ENCODE measurements around the gene TRIM26. TPM values are rescaled to one million over a fixed set of nuclear protein-coding genes. Genes with fewer than 3 reads are reported as not detected.

TRIM26 gene
- total RNA-seq, 1 experiment from 2014 or later = 44.8 TPM

- no peak overlapping the region for H3K4me3 ChIP-seq (ENCODE audit: low read depth in 2 of 2, low read length in 2 of 2)
- in situ Hi-C loops (cut with HindIII; ENCODE audit: low pct_unique_long_range_greater_than_20kb, low sequenced_read_pairs) (no loop called here), intact Hi-C loops (cut with micrococcal nuclease; ENCODE audit: unreplicated experiment) (no loop called here)
- DNase-seq (ENCODE audit: low read depth, low spot score) (no peak), ATAC-seq (no peak)
- no TSS peak for BruUV-seq (replicated peaks)
- H3K27me3 ChIP-seq (ENCODE audit: control insufficient read depth, insufficient read depth, low read length) = no peaks in the 10 kb centered on the region
- ChIA-PET POLR2A (no interaction called here), CTCF (no interaction called here)
- no peaks in the 10 kb centered on the region for H3K9me3 ChIP-seq (ENCODE audit: control insufficient read depth, insufficient read depth, low read depth, low read length)
- no peak overlapping the region for H3K27ac ChIP-seq (ENCODE audit: low read length)
- TF ChIP-seq POLR2AphosphoS5 (IDR thresholded peaks at IDR 0.05; ENCODE audit: low read depth, low read length) (no peak), SIN3A (IDR thresholded peaks at IDR 0.05; ENCODE audit: borderline replicate concordance, insufficient read depth, low read depth, low read length) (no peak), TCF7L2 (IDR thresholded peaks at IDR 0.05; ENCODE audit: low read depth, low read length) (no peak), CTCF (IDR thresholded peaks at IDR 0.05) (no peak)
- TF ChIP-seq, protein P1, sequence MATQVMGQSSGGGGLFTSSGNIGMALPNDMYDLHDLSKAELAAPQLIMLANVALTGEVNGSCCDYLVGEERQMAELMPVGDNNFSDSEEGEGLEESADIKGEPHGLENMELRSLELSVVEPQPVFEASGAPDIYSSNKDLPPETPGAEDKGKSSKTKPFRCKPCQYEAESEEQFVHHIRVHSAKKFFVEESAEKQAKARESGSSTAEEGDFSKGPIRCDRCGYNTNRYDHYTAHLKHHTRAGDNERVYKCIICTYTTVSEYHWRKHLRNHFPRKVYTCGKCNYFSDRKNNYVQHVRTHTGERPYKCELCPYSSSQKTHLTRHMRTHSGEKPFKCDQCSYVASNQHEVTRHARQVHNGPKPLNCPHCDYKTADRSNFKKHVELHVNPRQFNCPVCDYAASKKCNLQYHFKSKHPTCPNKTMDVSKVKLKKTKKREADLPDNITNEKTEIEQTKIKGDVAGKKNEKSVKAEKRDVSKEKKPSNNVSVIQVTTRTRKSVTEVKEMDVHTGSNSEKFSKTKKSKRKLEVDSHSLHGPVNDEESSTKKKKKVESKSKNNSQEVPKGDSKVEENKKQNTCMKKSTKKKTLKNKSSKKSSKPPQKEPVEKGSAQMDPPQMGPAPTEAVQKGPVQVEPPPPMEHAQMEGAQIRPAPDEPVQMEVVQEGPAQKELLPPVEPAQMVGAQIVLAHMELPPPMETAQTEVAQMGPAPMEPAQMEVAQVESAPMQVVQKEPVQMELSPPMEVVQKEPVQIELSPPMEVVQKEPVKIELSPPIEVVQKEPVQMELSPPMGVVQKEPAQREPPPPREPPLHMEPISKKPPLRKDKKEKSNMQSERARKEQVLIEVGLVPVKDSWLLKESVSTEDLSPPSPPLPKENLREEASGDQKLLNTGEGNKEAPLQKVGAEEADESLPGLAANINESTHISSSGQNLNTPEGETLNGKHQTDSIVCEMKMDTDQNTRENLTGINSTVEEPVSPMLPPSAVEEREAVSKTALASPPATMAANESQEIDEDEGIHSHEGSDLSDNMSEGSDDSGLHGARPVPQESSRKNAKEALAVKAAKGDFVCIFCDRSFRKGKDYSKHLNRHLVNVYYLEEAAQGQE (IDR thresholded peaks at IDR 0.05; ENCODE audit: insufficient read depth in 1 of 2, low read depth in 2 of 2, low read length in 1 of 2) = no peak
- peaks cover 7% of the 10 kb centered on the region; the same call in 1 of the 2 replicates for H3K4me1 ChIP-seq (ENCODE audit: control insufficient read depth, insufficient read depth, low read length)
- peaks cover 12% of the 10 kb centered on the region; the same call in 1 of the 2 replicates for H3K36me3 ChIP-seq (ENCODE audit: control insufficient read depth, insufficient read depth, low read length)
These were observed 10.8 kb downstream of the TRIM26 start for GRCh38 chr6:30202366-30202765.

- H3K4me3 ChIP-seq (ENCODE audit: low read depth in 2 of 2, low read length in 2 of 2) = no peak overlapping the region
- no peaks in the 10 kb centered on the region for H3K4me1 ChIP-seq (ENCODE audit: control insufficient read depth, insufficient read depth, low read length)
- POLR2A ChIA-PET = no interaction called here
- H3K27me3 ChIP-seq (ENCODE audit: control insufficient read depth, insufficient read depth, low read length) = no peaks in the 10 kb centered on the region
- BruUV-seq (replicated peaks) = no TSS peak
- no peak for DNase-seq (ENCODE audit: low read depth, low spot score)
- intact Hi-C loops (cut with micrococcal nuclease; ENCODE audit: unreplicated experiment) (no loop called here), in situ Hi-C loops (cut with HindIII; ENCODE audit: low pct_unique_long_range_greater_than_20kb, low sequenced_read_pairs) (no loop called here)
- ATAC-seq = no peak
- CTCF ChIA-PET = no interaction called here
- peaks cover 14% of the 10 kb centered on the region; the same call in 1 of the 2 replicates for H3K36me3 ChIP-seq (ENCODE audit: control insufficient read depth, insufficient read depth, low read length)
- no peaks in the 10 kb centered on the region for H3K9me3 ChIP-seq (ENCODE audit: control insufficient read depth, insufficient read depth, low read depth, low read length)
- no peak overlapping the region for H3K27ac ChIP-seq (ENCODE audit: low read length)
- TF ChIP-seq POLR2AphosphoS5 (IDR thresholded peaks at IDR 0.05; ENCODE audit: low read depth, low read length) = no peak
- no peak for TF ChIP-seq SIN3A (IDR thresholded peaks at IDR 0.05; ENCODE audit: borderline replicate concordance, insufficient read depth, low read depth, low read length)
- TF ChIP-seq, protein P1 (IDR thresholded peaks at IDR 0.05; ENCODE audit: insufficient read depth in 1 of 2, low read depth in 2 of 2, low read length in 1 of 2) = no peak
- TF ChIP-seq TCF7L2 (IDR thresholded peaks at IDR 0.05; ENCODE audit: low read depth, low read length) = no peak
- no peak for TF ChIP-seq CTCF (IDR thresholded peaks at IDR 0.05)
These were observed 12.5 kb downstream of the TRIM26 start for GRCh38 chr6:30200551-30201281.

Measured in Panc1 (cell line).